ENCODE measurements around the gene TERF2IP. TPM values are rescaled to one million over a fixed set of nuclear protein-coding genes. Genes with fewer than 3 reads are reported as not detected.

TERF2IP gene
- total and polyA plus RNA-seq, 2 donors from 2014 or later, result 58.0 to 72.8 TPM

DNA sequence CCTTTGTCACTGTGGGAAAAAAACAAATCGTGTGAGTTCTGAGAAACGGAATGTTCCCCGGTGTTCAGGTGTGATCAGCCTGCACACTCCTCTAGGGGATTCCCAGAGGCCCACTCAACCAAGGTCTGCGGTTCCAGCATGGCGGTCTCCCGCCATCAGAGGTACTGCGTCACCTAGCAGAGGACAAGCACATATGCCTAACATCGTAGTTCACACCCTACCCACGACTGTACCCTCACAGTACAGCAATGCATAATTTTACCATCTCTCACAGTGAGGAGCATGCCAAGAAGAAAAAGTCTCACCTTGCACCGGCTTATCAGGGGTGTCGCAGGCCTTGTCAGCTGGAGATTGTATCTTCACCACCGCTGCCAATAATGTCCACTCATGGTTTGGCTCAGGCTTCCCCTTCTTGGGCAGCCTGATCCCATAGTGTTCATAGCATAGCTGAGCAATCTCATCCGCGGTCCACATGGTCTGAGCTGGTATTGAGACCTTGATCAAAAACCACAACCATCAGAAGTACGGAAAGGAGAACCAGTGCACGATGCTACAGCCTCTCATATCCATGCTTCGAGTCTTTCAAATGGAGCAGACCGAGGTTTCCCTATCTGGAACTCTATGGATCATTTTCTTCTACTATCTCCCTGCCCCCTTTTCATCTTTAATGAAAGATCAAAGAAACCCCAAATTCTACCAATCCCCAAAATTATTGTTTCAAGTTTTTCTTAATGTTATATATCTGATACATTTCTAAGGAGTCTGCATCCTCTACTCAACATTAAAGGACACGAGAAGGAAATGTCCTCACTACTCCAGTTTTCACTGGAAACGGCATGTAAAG is 27.0 kb upstream of the TERF2IP start:
- H3K4me1 ChIP-seq (ENCODE audit: control insufficient read depth in 2 of 3, insufficient read depth in 2 of 3, low read depth in 1 of 3, low read length in 3 of 3), result peaks cover 0 to 6% (median 3%) of the 10 kb centered on the region in 3 donors
- no peak overlapping the region for H3K27ac ChIP-seq (ENCODE audit: low read depth in 2 of 2, low read length in 2 of 2)
- no peak overlapping the region for H3K9ac ChIP-seq (ENCODE audit: low read length in 3 of 3)
- H3K9me3 ChIP-seq (ENCODE audit: control insufficient read depth in 2 of 3, insufficient read depth in 1 of 3, low read length in 3 of 3), result no peaks in the 10 kb centered on the region
- H3K4me3 ChIP-seq (ENCODE audit: low read length in 3 of 3), result no peak overlapping the region
- H3K27me3 ChIP-seq (ENCODE audit: control insufficient read depth, insufficient read depth, low read length), result no peaks in the 10 kb centered on the region
- FAIRE-seq (no peak), DNase-seq (no peak)
- TF ChIP-seq, protein P1, sequence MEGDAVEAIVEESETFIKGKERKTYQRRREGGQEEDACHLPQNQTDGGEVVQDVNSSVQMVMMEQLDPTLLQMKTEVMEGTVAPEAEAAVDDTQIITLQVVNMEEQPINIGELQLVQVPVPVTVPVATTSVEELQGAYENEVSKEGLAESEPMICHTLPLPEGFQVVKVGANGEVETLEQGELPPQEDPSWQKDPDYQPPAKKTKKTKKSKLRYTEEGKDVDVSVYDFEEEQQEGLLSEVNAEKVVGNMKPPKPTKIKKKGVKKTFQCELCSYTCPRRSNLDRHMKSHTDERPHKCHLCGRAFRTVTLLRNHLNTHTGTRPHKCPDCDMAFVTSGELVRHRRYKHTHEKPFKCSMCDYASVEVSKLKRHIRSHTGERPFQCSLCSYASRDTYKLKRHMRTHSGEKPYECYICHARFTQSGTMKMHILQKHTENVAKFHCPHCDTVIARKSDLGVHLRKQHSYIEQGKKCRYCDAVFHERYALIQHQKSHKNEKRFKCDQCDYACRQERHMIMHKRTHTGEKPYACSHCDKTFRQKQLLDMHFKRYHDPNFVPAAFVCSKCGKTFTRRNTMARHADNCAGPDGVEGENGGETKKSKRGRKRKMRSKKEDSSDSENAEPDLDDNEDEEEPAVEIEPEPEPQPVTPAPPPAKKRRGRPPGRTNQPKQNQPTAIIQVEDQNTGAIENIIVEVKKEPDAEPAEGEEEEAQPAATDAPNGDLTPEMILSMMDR (IDR thresholded peaks at IDR 0.05; ENCODE audit: borderline replicate concordance, extremely low read depth, insufficient read depth), result no peak
- H3K36me3 ChIP-seq (ENCODE audit: control insufficient read depth in 2 of 3, insufficient read depth in 3 of 3, low read length in 3 of 3), result peaks cover 5 to 17% (median 14%) of the 10 kb centered on the region in 3 donors
- intact Hi-C loops (cut with DNase I), result no loop called here

- Histone ChIP-seq H3K9ac (ENCODE audit: low read length in 3 of 3) (no peak overlapping the region), H3K27ac (ENCODE audit: low read depth in 2 of 2, low read length in 2 of 2) (no peak overlapping the region), H3K4me3 (ENCODE audit: low read length in 3 of 3) (no peak overlapping the region), H3K4me1 (ENCODE audit: control insufficient read depth in 2 of 3, insufficient read depth in 2 of 3, low read depth in 1 of 3, low read length in 3 of 3) (peaks cover 0 to 6% (median 3%) of the 10 kb centered on the region in 3 donors), H3K36me3 (ENCODE audit: control insufficient read depth in 2 of 3, insufficient read depth in 3 of 3, low read length in 3 of 3) (peaks cover 8 to 21% (median 20%) of the 10 kb centered on the region in 3 donors), H3K9me3 (ENCODE audit: control insufficient read depth in 2 of 3, insufficient read depth in 1 of 3, low read length in 3 of 3) (no peaks in the 10 kb centered on the region), H3K27me3 (ENCODE audit: control insufficient read depth, insufficient read depth, low read length) (no peaks in the 10 kb centered on the region)
- TF ChIP-seq, protein P1 (IDR thresholded peaks at IDR 0.05; ENCODE audit: borderline replicate concordance, extremely low read depth, insufficient read depth), result no peak
- peak in 1 of 5 donors; percentile 49 for DNase-seq
- no peak for FAIRE-seq
- intact Hi-C loops (cut with DNase I), result no loop called here
Observed at GRCh38 chr16:75621170-75621477, 26.4 kb upstream of the TERF2IP start.

GRCh38 chr16:75622761-75623605 is 24.6 kb upstream of the TERF2IP start, which contains the start of gene ADAT1:
ADAT1 (minus strand) TSS chr16:75623281; CDS start chr16:75620799, 2,482 bp downstream.
- intact Hi-C loops (cut with DNase I), result no loop called here
- TF ChIP-seq, protein P1 (IDR thresholded peaks at IDR 0.05; ENCODE audit: borderline replicate concordance, extremely low read depth, insufficient read depth), result no peak
- peak within 1 kb of the TSS; percentile 67 to 87 (median 86) for H3K4me3 ChIP-seq (ENCODE audit: low read length in 3 of 3)
- H3K27me3 ChIP-seq (ENCODE audit: control insufficient read depth, insufficient read depth, low read length), result no peaks in the 10 kb centered on the region
- no peaks in the 10 kb centered on the region for H3K9me3 ChIP-seq (ENCODE audit: control insufficient read depth in 2 of 3, insufficient read depth in 1 of 3, low read length in 3 of 3)
- peak within 1 kb of the TSS; percentile 68 to 77 (median 73) for H3K9ac ChIP-seq (ENCODE audit: low read length in 3 of 3)
- FAIRE-seq, result peak; percentile 42
- peaks cover 0 to 6% (median 3%) of the 10 kb centered on the region in 3 donors for H3K4me1 ChIP-seq (ENCODE audit: control insufficient read depth in 2 of 3, insufficient read depth in 2 of 3, low read depth in 1 of 3, low read length in 3 of 3)
- DNase-seq, result peak; percentile 98 to 99 (median 99)
- H3K27ac ChIP-seq (ENCODE audit: low read depth in 2 of 2, low read length in 2 of 2), result peak within 1 kb of the TSS; percentile 87 to 90
- H3K36me3 ChIP-seq (ENCODE audit: control insufficient read depth in 2 of 3, insufficient read depth in 3 of 3, low read length in 3 of 3), result peaks cover 5 to 22% (median 18%) of the 10 kb centered on the region in 3 donors

Data from kidney (tissue), 14 donors.